DLD1 (cell line): ENCODE data around the gene DCANP1.

Experiments
- in situ Hi-C: cut with HindIII; loops from 2 replicates; pipeline ENCODE4 v1.10.0; 2017; ENCODE audit warnings: low sequenced_read_pairs

DCANP1 gene

GRCh38 chr5:135444360-135444759 lies 2.8 kb downstream of the DCANP1 start:
- in situ Hi-C loops, result no loop called here

- in situ Hi-C loops, result no loop called here
Observed at GRCh38 chr5:135443161-135443960, 3.8 kb downstream of the DCANP1 start.

DNA sequence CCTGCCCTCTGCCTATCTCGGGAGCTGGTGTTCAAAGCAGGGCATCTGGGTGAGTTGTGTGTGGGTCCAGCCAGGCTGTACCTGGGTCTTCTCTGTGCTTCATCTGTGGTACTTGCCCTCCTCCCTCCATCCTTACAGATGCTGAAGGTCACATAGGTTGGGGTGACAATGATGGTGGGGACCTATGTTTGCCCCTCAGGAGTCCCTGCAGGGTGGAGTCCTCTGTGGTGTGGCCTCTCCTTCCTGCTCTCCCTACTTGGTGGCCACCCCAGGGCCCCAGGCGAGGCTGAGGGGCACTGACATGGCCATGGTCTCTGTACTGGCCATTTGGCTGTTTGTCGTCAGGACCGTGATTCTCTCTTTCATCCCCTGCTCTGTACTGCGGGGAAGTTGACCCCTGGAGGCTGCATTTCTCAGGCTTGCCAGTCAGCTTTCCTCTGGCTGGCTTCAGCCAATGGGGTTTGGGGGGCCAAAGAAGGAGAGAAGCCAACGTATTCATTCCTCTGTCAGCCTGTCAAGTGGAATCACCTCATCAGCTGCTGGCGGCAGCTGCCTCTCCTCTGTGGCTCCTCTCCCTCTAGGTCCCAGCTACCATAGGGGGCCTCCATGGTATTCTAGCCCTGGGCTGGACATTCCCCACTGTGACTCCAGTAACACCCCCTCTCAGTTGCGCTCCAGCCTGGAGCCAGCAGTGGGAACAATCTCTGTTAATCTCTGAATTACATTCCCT lies 4.6 kb downstream of the DCANP1 start:
- in situ Hi-C loops, result no loop called here

DNA sequence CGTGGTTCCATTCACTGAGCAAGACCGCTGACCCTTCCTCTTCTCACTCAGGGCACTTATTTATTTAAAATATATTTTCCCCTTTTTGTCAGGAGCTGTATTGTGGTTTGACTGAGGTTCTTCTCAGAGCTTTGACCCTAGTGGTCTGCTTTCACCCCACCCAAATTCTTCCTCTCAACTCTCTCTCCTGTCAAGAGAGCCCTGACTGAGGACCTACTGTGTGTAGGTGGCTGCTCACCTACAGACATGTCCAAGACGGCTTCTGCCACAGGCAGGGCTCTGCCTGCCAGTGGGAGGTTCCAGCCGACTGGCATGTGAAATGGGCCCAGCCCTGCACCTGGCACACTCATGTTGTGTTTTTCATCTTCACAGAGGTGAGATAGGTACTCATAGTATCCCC lies 5.2 kb downstream of the DCANP1 start:
- in situ Hi-C loops, result no loop called here

DNA sequence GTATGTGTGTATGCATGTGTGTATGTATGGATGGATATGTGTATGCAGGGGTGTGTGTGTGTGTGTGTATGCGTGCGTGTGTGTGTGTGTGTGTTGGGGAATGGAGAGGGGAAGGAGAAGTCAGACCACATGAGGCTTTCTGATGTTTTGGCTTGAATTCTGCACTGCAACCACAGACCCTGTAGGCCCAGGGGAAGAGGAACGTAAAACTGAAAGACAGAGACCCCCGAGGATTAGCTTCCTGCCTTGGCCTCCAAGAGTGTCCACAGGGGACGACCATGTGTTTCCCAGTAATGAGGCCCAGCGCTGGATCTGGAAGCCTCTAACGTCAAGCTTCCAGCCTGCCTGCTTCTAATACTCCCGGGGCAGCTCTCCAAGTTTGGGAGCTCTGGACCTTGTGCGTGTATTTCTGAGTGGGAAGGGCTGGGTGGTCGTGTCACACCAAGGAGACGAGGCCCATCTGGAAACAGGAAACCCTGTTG lies 5.8 kb downstream of the DCANP1 start:
- in situ Hi-C loops, result no loop called here

- in situ Hi-C loops, result no loop called here
Observed at GRCh38 chr5:135440916-135441315, 6.2 kb downstream of the DCANP1 start.

DNA sequence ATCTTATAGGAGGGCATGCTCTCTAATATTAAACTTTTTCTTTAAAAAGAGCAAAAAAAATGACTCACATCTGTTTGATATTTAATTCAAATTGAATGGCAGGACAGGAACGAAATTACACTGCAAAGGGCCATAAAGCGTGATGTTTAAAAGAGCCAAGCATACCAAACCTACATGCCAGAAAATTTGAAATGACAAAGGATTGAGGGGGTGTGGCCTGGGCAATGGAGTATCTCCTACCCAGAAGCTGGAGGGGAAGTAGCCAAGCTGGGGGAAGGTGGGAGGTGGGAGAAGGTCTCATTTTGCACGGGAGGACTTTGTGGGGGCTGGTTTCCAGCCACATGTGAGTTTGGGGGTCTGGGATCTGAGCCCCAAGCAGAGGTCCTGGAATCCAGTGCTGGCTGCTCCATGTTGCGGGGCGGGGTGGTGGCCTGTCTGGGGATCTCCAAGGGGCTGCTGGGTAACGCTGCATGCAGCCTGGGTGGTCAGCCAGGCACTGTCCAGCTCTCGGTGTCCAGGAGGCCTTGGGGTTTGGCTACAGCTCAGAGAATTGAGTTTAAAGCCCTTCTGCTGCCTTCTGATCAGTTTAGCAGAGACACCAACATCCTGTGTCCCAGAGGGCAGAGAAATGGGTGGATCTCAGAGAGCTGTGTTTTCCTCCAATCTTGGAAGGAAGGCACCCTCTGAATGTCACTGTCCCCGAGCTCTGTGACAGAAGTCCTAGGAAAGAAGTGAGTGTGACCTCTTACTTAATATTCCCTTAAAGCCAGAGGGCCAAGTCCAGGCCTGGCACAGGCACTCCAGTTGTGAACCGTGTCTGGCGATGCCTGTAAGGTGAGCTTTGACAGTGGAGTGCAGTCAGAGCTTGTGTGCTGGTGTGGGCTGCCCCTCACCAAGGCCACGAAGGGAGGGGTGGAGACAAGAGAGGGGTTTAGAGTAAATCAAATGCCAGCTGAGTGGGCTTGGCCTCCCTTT lies 7.6 kb downstream of the DCANP1 start:
- in situ Hi-C loops, result no loop called here

- in situ Hi-C loops, result no loop called here
Observed at GRCh38 chr5:135438636-135439221, 8.4 kb downstream of the DCANP1 start.

DNA sequence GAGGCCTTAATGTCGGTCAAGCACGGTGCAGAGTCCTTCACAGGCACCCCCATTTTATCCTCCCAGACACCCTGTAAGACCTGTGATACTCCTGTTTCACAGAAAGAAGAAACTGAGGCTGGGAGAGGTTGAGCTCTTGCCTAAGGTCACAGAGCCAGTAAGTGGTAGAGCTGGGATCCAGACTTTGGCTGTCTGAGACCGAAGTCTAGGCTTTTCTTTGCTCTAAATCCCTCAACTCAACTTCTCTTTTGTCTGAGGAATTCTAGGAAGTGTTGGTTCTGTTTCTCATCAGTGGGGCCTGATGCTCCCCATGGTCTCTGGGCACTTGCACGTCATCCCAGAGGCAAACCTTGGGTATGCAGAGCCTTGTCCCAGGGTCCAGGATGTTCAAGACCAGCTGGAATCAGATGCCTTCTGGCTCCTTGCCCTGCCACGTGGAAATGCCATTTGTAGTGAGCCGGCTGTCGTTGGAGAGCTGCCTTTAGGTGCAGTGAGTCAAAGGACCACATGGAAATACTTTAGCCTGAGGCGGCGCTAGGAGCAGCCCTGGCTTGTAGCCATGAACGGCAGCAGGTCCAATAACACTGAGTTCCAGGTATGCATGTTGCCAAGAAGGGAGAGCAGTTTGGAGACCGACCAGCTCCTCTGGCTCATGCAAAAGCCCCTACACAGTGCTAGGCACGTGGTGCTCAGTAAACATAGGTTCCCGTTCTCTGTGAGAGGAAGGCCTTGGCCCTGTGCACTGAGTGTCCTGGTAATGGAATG lies 9.2 kb downstream of the DCANP1 start:
- in situ Hi-C loops, result no loop called here

- in situ Hi-C loops, result no loop called here
Observed at GRCh38 chr5:135437422-135437795, 9.7 kb downstream of the DCANP1 start.

GRCh38 chr5:135436951-135437418 lies 10.2 kb downstream of the DCANP1 start:
- in situ Hi-C loops, result no loop called here

- in situ Hi-C loops, result no loop called here
Observed at GRCh38 chr5:135435467-135436330, 11.4 kb downstream of the DCANP1 start.

- in situ Hi-C loops, result no loop called here
Observed at GRCh38 chr5:135434591-135435466, 12.3 kb downstream of the DCANP1 start.

DNA sequence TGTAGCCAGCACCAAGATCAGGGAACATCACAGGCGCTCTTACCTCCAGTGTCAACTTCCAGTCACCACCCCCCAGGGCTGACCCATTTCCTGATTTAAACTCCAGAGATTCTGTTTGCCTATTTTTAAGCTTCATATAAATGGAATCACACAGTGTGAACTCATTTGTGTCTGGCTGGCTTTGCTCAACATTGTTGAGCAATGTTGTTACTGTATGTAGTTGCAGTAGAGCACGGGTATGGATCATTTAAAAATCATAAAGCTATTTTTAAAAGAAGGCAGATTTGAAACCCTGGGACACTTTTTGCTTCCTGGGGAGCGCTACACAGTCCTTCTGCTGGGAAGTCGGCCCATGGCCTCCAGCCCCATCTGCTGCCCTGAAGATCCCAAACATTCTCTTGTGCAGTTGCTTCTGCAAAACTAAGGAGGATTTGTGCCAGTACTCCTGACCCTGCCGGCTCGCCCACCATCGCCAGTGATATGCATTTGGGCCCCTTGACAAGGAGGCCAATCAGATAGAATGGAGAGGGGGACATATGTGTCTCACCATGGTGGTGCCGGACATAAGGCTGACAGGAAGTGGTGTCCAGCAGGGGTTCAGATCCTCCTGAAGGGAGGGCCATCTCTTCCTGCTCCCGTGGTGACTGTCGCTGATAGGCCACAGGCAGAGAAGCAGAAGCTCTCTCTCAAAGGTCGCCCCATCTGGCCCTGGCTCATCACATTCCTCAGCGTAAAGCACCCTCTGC lies 13.3 kb downstream of the DCANP1 start:
- in situ Hi-C loops, result no loop called here

GRCh38 chr5:135432113-135432512 lies 15.0 kb downstream of the DCANP1 start:
- in situ Hi-C loops, result no loop called here

DNA sequence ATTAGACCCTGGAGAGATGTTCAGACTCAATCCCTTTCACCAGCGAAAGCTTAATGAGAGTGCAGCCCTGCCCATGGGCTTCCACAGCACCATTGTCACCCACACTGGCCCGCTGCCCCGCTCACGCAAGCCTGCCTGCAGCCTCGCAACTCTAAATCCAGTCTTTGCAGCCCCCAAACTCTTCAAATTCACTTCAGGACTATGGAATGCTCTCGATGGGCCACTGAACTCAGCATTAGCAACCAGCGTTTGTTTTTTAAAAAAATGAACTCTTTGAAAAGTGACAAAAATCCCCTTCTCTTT lies 17.1 kb downstream of the DCANP1 start:
- in situ Hi-C loops, result no loop called here
